ENCODE measurements around the gene ECM2.

DNA sequence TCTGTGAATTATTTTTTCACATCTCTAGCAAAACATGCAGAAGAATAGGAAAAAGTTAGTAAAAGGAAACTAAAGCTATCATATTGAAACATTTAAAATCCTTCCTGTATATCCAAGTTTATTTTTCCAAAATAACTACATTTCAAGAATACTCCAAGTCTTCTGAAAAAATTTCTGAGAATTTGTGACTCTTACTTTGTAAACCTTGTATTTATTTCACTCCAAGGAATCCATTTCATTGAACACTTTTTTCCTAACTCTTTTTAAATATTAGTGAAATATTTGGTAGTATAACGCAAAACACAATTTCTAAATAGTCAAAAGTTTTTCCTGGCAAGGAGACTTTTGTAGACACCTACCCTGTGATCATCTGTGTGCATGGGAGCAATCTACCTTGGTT, 19.3 kb downstream of the ECM2 start:
- TF ChIP-seq, protein P1, sequence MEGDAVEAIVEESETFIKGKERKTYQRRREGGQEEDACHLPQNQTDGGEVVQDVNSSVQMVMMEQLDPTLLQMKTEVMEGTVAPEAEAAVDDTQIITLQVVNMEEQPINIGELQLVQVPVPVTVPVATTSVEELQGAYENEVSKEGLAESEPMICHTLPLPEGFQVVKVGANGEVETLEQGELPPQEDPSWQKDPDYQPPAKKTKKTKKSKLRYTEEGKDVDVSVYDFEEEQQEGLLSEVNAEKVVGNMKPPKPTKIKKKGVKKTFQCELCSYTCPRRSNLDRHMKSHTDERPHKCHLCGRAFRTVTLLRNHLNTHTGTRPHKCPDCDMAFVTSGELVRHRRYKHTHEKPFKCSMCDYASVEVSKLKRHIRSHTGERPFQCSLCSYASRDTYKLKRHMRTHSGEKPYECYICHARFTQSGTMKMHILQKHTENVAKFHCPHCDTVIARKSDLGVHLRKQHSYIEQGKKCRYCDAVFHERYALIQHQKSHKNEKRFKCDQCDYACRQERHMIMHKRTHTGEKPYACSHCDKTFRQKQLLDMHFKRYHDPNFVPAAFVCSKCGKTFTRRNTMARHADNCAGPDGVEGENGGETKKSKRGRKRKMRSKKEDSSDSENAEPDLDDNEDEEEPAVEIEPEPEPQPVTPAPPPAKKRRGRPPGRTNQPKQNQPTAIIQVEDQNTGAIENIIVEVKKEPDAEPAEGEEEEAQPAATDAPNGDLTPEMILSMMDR (IDR thresholded peaks at IDR 0.05; ENCODE audit: low read length): no peak
- TF ChIP-seq EZH2 (IDR thresholded peaks at IDR 0.05; ENCODE audit: borderline replicate concordance, low read length): no peak
